SKM-1 (cell line): ENCODE measurements around the gene PICK1.
"Not testable (repeated sequence)": the region's sequence is repeated elsewhere in the genome, so short reads cannot be mapped to it uniquely, and the experiment has no call there.

ENCODE experiments used
- DNase-seq: peaks from one replicate; lab custom pipeline; 2025; ENCODE audit not compliant: unreplicated experiment; lab: John Stamatoyannopoulos, UW

PICK1 gene

DNA sequence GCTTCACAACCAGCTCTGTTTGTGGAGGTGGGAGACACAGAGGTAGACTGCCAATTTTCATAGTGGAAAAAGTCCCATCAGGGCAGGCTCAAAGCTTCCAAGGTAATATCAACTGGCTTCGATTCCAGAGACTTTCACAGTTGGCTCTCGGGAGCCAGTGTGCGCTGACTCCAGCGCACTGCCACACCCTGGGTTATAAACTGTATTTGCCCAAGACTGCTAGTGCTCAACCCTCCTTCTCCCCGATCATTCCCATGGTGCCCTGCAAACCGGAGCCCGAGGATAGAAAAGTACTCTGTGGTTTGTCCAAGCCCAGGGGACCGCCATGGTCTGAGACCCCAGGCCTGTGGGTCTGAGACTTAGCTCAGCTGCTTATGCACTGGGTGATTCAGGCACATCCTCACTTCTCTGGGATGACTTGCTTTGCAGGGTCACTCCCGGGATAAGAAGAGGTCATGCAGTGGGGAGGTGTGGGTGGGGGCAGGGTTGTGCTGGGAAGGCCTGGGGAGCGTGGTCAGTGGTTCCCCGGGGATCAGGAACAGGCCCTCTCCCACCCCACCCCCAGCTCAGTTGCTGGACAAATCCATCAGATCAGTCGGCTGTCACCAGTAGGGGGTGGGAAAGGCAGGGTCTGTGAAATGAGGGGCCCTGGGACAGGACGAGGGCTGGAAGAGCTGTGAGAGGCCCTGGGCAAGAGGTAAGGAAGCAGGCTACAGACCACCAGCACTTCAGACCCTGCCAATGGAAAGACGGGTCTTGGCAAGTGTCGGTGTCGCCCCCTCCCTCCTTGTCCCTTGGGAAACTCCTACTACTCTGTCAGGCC is 26.7 kb upstream of the PICK1 start:
- no peak for DNase-seq

DNA sequence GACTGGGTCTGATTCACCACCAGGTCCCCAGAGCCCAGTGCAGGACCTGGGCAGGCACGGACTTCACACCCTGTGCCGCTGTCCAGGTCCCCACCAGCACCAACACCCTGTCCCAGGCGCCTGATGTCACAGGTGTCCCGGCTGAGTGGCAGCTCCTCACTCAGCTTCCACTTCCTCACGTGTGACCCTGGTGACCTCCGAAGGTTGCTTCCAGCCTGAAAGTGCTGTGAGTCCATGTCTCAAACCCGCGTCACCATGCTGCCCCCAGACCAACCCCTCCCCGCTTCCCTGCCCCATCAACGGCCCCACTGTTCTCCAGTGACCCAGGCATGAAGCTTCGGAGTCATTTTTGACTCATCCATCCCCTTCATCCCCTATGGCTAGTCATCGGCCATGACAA is 25.7 kb upstream of the PICK1 start:
- no peak for DNase-seq

DNA sequence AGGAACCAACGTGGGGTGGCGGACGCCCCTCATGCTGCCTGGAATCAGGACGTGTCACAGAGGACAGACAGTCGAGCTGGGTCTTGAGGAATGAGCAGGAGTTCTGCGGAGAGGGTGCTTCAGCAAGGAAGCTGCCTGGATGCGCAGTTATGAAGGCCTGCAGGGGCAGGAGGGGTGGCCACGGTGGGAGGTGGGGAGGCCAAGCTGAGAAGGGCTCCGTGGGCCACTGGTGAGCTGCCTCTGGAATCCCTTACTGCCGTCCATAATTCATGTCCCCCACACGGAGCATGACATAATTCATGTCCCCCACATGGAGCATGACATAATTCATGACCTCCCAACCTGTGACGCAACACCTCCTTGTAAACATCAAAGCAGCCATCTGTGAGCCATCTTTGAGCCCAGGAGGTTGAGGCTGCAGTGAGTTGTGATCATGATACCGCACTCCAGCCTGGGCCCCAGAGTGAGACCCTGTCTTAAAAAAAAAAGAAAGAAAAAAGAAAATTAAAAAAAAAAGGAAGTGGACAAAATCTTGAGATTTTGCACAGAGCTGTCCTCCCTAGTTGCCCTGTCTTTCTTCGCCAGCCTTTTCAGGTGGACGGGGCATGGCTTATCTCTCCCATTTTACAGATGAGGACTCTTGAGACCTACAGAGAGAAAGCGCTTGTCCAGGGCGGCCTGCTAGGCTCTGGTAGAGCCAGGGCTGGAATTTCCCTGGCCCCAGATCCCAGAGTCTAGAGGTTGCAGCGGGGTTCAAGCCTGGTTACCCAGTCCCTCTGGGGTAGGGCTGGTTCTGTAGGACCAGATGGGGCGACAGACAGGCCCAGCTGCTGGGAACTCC is 24.3 kb upstream of the PICK1 start:
- DNase-seq = peak; percentile 23

DNA sequence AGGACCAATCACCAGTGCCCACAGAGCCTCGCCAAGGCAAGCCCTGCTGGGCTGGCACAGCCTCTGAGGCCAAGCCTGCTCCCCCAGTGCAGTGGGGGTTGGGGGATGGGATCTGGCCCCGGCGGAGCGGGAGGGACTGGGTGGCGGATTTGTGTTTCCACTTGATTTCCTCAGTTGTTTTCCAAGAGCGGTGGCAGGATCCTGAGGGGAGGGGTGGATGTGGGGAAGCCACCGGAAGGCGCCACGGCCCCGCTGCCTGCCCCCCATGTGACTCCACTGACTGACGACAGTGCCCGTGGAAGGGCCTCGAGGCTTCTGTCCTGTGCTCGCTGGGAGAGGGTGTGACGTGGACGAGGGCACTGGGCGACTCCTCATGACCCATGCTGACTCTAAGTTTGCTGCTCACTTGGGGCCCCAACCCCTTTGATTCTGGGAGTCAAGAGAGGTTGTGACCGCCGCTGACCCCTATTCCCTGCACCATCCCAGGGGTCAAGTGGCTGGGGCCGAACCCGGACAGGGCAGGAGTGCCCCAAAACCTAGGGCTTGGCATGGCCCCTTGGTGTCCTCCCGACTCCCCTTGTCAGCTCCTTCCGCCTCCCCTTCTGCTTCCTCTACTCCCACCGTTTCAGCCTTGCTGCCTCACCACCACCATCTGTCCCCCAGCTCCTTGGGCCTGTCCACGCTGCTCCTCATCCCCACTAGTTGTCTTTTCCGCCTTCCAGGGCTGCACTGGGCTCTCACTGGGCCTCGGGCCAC is 23.5 kb upstream of the PICK1 start:
- no peak for DNase-seq

DNA sequence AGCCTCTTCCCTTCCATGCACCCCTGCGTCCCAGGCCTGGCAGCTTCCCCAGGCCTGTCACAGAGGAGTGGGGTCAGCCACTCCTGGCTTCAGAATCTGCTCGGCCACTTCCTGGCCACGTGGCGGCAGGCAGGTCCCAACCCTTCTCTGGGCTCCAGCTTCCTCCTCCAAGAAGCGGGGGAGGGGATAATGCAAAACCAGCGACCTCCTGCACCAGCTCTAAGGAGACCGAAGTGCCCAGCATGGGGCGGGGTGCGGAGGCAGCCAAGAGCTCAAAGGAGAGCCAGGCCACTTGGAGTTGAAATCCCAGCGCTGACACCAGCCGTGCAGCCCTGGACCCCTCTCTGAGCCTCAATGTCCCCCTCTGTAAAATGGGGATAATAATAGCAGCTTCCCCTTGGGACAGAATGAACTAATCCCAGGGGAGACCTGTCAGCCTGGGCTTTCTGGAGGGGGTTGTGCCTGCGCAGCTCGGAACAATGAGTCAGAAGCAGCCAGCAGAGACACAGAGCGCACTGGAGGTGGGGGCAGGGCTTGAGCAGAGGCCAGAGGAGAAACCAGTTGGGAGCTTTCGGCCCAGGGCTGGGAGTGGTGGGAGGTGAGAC is 22.8 kb upstream of the PICK1 start:
- peak; percentile 88 for DNase-seq

DNA sequence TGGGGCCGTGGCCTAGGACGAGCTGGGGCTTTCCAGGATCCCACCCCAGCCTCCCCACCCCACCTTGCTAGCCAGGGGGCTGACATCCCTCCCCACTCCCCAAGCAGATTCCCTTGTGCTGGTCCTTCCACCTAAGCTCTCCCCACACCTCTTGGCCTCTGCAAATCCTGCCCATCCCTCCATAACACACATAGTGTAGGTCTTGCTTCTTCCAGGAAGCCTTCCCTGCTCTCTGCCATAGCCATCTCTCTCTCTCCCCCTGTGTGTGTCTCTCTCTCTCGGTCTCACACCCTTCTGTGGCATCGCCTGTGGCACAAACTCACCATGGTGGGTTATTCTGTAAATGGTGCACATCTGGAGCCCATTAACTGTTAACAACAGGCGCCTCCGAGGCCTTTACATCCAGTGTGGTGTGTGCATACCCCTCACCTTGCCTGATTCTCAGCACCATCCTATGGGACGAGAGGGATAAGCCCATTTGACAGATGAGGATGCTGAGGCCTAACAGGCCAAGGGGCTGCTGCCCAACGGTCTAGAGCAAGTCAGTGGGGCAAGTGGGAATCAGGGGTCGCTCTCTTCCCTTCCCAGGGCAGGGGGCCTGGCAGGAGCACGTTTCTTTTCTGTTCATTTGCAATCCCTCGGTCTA is 22.2 kb upstream of the PICK1 start:
- DNase-seq = no peak

DNA sequence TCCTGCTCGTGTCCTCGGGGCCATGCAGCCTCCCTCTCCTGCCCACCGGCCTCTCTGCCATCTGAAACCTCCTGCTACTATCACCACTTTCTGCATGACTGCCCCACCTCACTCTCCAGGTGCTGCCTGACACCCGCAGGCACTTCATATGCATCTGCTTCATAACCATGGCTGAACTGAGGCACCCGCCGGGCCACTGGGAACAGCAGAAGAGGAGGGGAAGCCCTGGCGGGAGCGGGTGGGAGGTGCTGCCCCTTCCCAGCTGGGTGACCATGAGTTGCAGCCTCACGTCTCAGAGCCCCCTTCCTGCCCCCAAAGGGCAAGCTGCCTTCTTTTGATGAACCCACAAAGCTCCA is 21.7 kb upstream of the PICK1 start:
- DNase-seq = no peak

DNA sequence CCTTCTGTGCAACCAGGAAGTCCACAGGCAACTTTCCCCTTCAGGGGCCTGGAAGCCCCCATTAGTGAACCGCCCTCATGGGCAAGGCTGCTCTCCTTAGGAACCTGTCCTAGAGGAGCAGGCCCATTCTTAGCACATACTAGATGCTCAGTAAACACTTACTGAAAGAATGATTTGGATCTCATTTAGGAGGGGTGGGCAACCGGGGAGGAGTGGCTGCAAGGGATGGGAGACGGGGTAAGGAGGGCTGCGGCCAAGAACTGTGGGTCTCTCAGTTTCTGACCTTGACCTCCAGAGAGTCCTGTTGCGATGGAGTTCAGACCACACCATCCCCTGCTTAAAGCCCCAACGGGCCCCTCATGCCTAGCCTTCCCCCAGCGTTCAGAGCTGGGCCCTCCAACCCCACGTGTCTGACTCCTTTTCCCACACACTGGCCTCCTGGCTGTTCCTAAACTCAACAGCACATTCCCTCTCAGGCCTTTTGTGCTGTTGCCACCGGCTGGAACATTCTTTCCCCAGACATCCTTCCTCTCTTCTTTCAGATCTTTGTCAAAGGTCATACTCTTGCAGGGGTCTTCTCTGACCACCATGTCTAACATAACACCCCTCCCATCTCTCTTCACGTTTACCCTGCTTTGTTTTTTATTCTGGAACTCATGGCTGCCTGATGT is 20.7 kb upstream of the PICK1 start:
- no peak for DNase-seq

DNA sequence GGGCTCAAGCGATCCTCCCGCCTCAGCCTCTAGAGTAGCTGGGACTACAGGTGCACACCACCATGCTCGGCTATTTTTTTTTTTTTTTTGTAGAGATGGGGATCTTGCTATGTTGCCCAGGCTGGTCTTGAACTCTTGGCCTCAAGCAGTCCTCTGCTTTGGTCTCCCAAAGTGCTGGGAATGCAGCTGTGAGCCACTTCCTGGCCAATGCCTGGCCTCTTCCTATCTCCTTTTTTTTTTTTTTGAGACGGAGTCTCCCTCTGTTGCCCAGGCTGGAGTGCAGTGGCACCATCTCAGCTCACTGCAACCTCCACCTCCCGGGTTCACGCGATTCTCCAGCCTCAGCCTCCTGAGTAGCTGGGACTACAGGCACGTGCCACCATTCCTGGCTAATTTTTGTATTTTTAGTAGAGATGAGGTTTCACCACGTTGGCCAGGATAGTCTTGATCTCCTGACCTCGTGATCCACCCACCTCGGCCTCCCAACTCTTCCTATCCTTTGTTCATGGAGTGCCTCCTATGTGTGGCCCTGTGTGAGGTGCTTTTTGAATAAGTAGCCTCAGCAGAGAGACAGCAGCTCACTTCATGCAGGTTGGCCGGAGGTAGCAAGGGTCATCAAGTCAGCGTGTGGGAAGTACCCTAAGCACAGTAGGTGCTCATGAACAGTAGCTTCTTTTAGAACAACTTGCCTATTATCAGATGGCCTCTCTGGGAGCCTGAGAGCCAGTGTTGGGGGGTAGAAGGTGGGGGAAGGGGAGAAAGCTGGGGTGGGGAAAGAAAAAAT is 19.6 kb upstream of the PICK1 start:
- not testable (repeated sequence) for DNase-seq

DNA sequence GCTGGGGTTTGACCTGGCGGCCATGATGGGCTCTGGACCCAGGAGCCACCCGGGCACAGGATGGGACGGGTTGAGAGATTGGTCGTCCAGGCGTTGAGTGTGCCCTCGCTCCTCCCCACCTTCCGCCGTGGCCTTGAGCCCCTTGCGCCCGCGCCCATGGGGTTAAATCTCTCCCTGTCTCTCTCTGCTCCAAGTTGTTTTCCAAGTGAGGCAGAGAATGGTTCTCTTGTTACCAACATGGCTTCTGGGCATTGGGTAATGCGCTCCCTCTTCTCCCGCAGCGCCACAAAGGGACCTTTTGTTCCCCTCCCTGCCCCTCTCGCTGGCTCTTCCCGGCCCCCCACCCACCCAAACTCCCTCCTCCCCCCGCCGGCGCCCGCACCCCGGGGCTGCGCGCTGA is 18.8 kb upstream of the PICK1 start:
- no peak for DNase-seq

DNA sequence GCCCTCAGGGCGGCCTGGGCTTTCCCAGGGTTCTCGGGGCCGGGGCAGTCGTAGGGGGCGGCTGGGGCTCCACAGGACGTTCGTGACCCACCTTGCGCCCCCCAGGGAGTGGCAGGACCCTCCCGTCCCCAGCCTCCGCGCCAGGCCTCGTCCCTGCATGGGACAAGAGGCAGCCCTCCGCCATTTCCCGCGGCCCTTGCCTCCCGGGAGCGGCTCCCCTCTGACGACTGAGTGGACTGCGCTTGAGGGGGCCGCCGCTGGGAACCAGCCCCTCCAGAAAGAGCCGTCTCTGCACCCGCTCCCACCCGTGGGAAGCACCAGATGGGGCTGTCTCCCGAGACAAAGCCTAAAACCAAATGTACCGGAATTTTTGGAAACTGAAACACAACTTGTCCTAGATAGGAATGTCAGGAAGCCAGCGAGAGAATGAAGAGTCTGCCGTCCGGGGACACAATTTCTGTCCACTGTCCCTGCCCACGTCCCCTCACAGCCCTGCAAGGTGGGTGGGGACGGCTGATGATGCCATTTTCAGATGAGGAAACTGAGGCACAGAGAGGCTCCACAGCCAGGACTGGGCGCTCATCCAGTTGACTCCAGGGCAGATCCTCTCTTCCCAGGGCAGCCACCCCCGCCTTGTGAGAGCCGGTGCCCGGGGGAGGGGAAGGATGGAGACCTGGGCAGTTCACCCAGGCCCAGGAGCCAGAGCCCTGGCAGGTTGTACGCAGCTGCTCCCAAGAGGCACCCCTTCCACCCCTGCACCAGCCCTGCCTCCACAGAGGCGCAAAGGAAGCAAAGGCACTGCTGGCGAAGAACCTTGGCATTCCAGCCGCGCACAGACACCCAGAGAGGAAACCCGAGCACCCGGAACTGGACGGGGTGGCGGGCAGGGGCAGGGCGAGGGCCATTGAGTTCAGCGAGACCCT is 18.1 kb upstream of the PICK1 start:
- DNase-seq = no peak

DNA sequence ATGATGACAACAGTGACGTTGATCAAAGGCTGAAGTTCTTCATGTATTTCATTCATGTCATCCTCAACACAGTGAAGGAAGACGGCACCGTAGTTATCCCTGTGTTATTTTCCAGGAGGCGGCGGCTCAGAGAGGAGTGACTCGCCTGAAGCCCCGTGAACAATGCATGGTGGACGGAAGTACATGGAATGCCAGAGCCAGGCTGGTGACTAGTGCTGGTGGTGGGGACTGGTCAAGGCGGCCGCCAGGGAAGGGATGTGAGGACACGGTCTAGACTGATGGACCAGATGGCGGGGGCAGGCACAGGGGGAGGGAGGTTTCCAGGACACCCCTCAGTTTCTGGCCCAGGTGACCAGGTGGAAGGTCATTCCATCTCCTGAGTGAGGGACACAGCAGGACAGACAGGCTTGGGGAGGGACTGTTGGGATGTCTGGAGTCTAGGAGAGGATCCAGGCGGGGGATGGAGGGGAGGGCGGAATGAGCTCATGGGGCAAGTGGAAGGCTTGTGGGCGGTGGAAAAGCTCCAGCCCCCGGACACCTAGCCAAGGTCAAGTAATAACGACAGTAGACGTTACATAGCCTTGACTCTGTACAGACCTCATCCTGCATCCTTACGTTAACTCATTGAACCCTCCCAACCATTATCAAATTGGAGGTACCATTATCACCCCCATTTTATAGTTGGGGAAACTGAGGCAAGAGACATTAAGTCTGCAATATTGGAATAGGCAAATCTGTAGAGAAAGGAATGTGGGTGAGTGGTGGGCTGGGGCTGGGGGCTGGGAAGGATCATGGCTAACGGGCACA is 16.0 kb upstream of the PICK1 start:
- DNase-seq = no peak

DNA sequence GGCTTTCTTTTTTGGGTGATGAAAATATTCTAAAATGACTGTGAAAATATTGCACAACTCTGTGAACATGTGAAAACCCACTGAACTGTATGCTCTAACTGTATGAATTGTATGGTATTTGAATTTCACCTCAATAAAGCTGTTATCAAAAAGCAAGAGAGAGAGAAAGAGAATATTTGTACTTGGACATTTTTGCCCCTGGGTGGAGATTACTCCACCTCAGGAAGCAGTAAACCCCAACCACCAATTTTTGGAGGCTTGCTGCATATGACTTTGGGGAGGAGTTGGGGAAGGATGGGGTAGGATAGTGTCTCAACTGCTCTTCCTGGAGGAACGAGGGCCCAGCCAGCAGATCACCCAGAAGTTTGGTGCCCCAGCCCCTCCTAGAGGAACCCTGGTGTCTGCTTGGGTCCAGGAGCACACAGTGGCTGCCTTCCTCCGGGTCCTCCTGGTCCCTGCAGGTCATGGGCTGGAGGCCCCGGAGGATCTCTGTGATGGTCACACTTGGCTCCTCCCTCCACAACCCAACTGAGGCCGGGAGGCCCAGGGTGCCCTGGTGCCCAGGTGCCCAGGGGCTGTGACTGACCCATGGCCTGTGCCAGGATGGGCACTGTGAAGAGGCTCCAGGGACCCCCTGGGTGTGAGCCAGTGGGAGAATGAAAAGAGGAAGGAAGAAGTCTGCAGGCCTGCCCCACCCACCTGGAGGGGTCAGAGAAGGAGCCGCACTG is 15.3 kb upstream of the PICK1 start:
- DNase-seq = no peak

DNA sequence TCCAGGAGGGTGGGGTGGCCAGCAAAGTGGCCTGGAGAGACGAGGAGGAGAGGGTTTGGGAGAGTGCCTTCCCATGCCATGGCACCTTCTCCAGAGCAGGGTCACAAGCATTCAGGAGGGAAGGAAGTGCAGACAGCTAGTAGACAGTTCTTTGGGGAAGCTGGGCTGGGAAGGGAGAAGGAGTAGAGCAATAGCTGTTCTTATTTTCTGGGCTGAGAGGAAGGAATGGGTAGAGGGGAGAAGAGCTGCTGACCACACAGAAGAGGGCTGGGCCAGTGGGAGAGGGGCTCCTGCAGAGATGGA is 14.8 kb upstream of the PICK1 start:
- no peak for DNase-seq

DNA sequence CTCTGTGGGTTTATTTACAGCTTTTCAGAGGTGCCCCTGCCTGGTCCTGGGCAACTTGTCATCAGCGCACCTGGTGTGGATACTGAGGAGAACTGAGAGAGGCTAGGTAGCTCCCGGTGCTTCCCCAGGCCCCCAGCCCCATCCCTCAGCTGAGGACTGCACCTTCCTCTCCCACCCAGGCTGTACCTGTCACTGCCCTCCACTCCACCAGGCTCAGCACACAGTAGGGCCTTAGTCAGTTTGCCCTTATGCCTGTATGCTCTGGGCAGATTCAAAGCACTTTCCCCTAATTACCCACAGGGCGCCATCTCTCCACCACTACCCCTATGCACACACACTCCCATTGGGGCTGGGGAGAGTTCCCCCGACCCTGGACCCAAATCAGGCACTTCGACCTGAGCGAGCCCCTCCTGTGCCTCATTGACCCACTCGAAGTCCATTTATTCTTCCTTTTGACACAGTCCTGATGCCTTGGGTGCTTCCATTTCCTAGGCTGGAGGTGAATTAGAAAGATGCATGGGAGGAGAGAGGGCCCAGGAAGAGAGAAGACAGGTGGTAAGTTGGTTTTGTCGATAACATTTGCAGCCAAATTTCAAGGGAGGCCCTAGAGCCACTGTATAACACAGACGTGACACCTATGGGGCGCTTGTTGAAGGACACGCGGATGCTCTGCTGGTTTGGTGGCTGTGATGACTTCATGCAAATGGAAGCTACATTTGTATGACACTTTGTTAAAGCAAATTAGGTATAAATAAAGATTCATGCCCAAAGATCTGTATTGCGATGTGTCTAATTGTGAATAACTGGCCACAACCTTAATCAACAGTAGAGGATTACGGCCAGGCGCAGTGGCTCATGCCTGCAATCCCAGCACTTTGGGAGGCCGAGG is 13.8 kb upstream of the PICK1 start:
- no peak for DNase-seq

DNA sequence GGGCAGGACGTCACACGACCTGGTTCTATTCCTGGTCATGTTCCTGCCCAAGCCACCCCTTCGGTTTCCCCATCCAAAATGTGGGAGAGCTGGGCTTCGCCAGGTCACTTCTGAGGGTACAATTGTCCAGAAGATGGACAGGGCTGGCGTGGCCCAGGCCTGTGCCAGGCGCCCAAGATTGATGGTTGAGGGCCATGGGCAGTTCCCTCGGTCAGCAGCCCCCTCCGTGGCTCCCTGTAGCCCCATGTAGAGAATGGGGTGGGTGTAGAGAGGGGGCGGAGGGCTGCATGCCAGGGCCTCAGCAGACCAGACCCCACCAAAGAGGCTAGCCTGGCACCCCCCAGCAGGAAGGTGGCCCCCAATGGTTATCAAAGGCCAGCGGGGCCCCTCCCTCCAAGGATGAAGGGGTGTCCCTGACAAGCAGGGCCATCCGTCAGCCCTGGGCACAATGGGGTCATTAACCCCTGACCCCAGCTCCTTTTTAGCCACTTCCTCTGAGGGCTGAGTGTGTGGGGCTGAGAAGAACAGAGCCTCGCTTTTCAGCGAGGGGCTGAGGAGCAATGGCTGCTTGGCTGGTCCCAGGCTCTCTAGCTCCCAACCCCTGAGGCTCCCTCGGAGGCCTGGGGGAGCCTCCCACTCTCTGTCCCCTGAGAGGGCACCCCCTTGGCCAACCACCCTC is 11.0 kb upstream of the PICK1 start:
- no peak for DNase-seq
